OCI-LY7 (cell line): ENCODE measurements around the gene TTLL10.

Experiments used
- CTCF ChIP-seq: fragments of 200-600 bp; sonication (generic); conservative IDR thresholded peaks from 2 replicates; pipeline ENCODE4 v1.5.1; 2014; ENCODE audit warnings: mild to moderate bottlenecking, antibody characterized with exemption, low read length, moderate library complexity, mixed read lengths
- EZH2phosphoT487 ChIP-seq: fragments of 200-600 bp; sonication (generic); IDR thresholded peaks from 2 replicates; pipeline ENCODE4 v1.6.1; 2018; ENCODE audit warnings: low read depth, borderline replicate concordance, mild to moderate bottlenecking, mixed run types, antibody characterized with exemption, low read length, moderate library complexity, mixed read lengths

GRCh38 chr1:1163538-1164070 is 10.1 kb upstream of the TTLL10 start:
- TF ChIP-seq CTCF: no peak
- TF ChIP-seq EZH2phosphoT487: no peak
